Ascending aorta (tissue), 2 donors: ENCODE measurements around the gene FBXO31. TPM values are rescaled to one million over a fixed set of nuclear protein-coding genes. Genes with fewer than 3 reads are reported as not detected.

ENCODE experiments used
- DNase-seq, 2 donors: peaks; one replicate each; pipeline ENCODE4 v3.0.0-alpha.2; 2019; ENCODE audit warnings: low spot score in 2 of 2
- H3K27ac ChIP-seq, 2 donors: fragments of 200-600 bp; sonication (generic); one replicate each; pipeline ENCODE4 v1.5.1; 2016 to 2017; ENCODE audit warnings: mild to moderate bottlenecking in 1 of 2
- H3K27me3 ChIP-seq: fragments of 200-600 bp; sonication (generic); one replicate; pipeline ENCODE4 v1.5.1; 2017
- H3K36me3 ChIP-seq, 2 donors: fragments of 200-600 bp; sonication (generic); one replicate each; pipeline ENCODE4 v1.5.1; 2016
- H3K4me1 ChIP-seq, 2 donors: fragments of 200-600 bp; sonication (generic); one replicate each; pipeline ENCODE4 v1.5.1; 2016 to 2017; ENCODE audit warnings: mild to moderate bottlenecking in 1 of 2
- H3K4me3 ChIP-seq, 2 donors: fragments of 200-600 bp; sonication (generic); one replicate each; pipeline ENCODE4 v1.5.1; 2016 to 2017; ENCODE audit warnings: mild to moderate bottlenecking in 1 of 2
- H3K9me3 ChIP-seq, 2 donors: fragments of 200-600 bp; sonication (generic); one replicate each; pipeline ENCODE4 v1.5.1; 2016
- CTCF ChIP-seq, 3 experiments: fragments of 200-600 bp in 2 of 3; fragments of 450-650 bp in 1 of 3; sonication (generic) in 2 of 3; IDR thresholded peaks; one replicate each; pipeline ENCODE4 v1.5.1; 2016 to 2019; ENCODE audit warnings: antibody characterized with exemption in 3 of 3, mild to moderate bottlenecking in 1 of 3, moderate library complexity in 1 of 3
- intact Hi-C: fragments of 100-400 bp; cut with DNase I; formaldehyde crosslinking; loops from one replicate; pipeline ENCODE4 v1.15.1; 2023
- total RNA-seq: library from RNA; depleted of rRNA; stranded (reverse); fragments of >200 nt; gene quantifications from one replicate; pipeline ENCODE4 v1.1.0, GENCODE V29; 2016

The FBXO31 gene
- total RNA-seq, 1 donor from 2014 or later, result 224 TPM

- H3K4me1 ChIP-seq, result peaks cover 0 to 5% of the 10 kb centered on the region in 2 donors
- H3K9me3 ChIP-seq, result no peaks in the 10 kb centered on the region
- H3K36me3 ChIP-seq, result peaks cover 38 to 53% of the 10 kb centered on the region in 2 donors
- H3K27ac ChIP-seq, result no peak overlapping the region
- no peak overlapping the region for H3K4me3 ChIP-seq
- TF ChIP-seq CTCF (IDR thresholded peaks at IDR 0.05), result no peak
- no peaks in the 10 kb centered on the region for H3K27me3 ChIP-seq
- DNase-seq, result no peak
- intact Hi-C loops, result no loop called here
Measured at GRCh38 chr16:87361916-87362619, 21.5 kb downstream of the FBXO31 start.

- H3K36me3 ChIP-seq, result peaks cover 34 to 59% of the 10 kb centered on the region in 2 donors
- no peak for DNase-seq
- H3K27me3 ChIP-seq, result no peaks in the 10 kb centered on the region
- no peak for TF ChIP-seq CTCF (IDR thresholded peaks at IDR 0.05)
- H3K4me3 ChIP-seq, result no peak overlapping the region
- peaks cover 0 to 5% of the 10 kb centered on the region in 2 donors for H3K4me1 ChIP-seq
- no peak overlapping the region for H3K27ac ChIP-seq
- no peaks in the 10 kb centered on the region for H3K9me3 ChIP-seq
- intact Hi-C loops, result no loop called here
Measured at GRCh38 chr16:87360862-87361610, 22.5 kb downstream of the FBXO31 start.

GRCh38 chr16:87359121-87359520 is 24.5 kb downstream of the FBXO31 start:
- no peaks in the 10 kb centered on the region for H3K9me3 ChIP-seq
- no peak for TF ChIP-seq CTCF (IDR thresholded peaks at IDR 0.05)
- no peak overlapping the region for H3K4me3 ChIP-seq
- intact Hi-C loops, result no loop called here
- H3K27ac ChIP-seq, result no peak overlapping the region
- peaks cover 0 to 2% of the 10 kb centered on the region in 2 donors for H3K4me1 ChIP-seq
- no peak for DNase-seq
- no peaks in the 10 kb centered on the region for H3K27me3 ChIP-seq
- H3K36me3 ChIP-seq, result peaks cover 33 to 50% of the 10 kb centered on the region in 2 donors

- Histone ChIP-seq H3K9me3 (no peaks in the 10 kb centered on the region), H3K4me3 (no peak overlapping the region), H3K36me3 (peaks cover 37 to 53% of the 10 kb centered on the region in 2 donors), H3K27ac (no peak overlapping the region), H3K27me3 (no peaks in the 10 kb centered on the region), H3K4me1 (no peaks in the 10 kb centered on the region)
- intact Hi-C loops, result no loop called here
- DNase-seq, result no peak
- TF ChIP-seq CTCF (IDR thresholded peaks at IDR 0.05), result no peak
Measured at GRCh38 chr16:87358696-87359095, 24.9 kb downstream of the FBXO31 start.

GRCh38 chr16:87358250-87358649 is 25.3 kb downstream of the FBXO31 start:
- Histone ChIP-seq H3K27ac (no peak overlapping the region), H3K4me3 (no peak overlapping the region), H3K27me3 (no peaks in the 10 kb centered on the region), H3K36me3 (peaks cover 41 to 58% of the 10 kb centered on the region in 2 donors), H3K4me1 (no peaks in the 10 kb centered on the region), H3K9me3 (no peaks in the 10 kb centered on the region)
- intact Hi-C loops, result no loop called here
- DNase-seq, result no peak
- TF ChIP-seq CTCF (IDR thresholded peaks at IDR 0.05), result no peak
